Measurements from ENCODE around the gene TSPAN9. TPM values are rescaled to one million over a fixed set of nuclear protein-coding genes. Genes with fewer than 3 reads are reported as not detected.

TSPAN9 gene
- polyA plus RNA-seq, 3 donors = 0.15 to 0.34 (median 0.25) TPM

DNA sequence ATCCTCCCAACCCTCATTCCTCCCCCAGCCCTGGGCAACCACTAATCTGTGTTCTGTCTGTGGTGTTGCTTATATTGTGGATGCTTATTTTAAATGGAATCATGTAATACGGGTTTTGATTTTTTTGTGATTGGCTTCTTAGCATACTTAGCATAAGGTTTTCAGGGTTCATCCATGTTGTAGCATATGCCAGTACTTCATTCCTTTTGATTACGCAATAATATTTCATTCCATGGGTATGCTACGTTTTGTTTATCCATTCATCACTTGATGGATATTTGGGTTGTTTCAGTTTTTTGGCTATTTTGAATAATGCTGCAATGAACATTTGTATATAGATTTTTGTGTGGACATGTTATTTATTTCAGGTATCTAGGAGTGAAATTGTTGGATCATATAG, 82.9 kb downstream of the TSPAN9 start:
- TF ChIP-seq, protein P1, sequence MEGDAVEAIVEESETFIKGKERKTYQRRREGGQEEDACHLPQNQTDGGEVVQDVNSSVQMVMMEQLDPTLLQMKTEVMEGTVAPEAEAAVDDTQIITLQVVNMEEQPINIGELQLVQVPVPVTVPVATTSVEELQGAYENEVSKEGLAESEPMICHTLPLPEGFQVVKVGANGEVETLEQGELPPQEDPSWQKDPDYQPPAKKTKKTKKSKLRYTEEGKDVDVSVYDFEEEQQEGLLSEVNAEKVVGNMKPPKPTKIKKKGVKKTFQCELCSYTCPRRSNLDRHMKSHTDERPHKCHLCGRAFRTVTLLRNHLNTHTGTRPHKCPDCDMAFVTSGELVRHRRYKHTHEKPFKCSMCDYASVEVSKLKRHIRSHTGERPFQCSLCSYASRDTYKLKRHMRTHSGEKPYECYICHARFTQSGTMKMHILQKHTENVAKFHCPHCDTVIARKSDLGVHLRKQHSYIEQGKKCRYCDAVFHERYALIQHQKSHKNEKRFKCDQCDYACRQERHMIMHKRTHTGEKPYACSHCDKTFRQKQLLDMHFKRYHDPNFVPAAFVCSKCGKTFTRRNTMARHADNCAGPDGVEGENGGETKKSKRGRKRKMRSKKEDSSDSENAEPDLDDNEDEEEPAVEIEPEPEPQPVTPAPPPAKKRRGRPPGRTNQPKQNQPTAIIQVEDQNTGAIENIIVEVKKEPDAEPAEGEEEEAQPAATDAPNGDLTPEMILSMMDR (IDR thresholded peaks at IDR 0.05) = no peak
- no peaks in the 10 kb centered on the region for H3K4me1 ChIP-seq (ENCODE audit: control insufficient read depth in 1 of 2, insufficient read depth in 2 of 2, low read length in 2 of 2)
- DNase-seq = no peak
- no peak overlapping the region for H3K4me3 Mint-ChIP-seq
- H3K27ac ChIP-seq (ENCODE audit: low read depth in 1 of 2, low read length in 2 of 2) = no peak overlapping the region
- no peaks in the 10 kb centered on the region for H3K36me3 ChIP-seq (replicated peaks in 1 of 2; ENCODE audit: control insufficient read depth in 1 of 2, insufficient read depth in 2 of 2, low read length in 2 of 2)
- H3K36me3 Mint-ChIP-seq = no peaks in the 10 kb centered on the region
- no peaks in the 10 kb centered on the region for H3K27me3 ChIP-seq (ENCODE audit: control insufficient read depth in 2 of 2, insufficient read depth in 2 of 2, low read length in 2 of 2)
- H3K27ac Mint-ChIP-seq = no peak overlapping the region
- H3K4me2 ChIP-seq (replicated peaks; ENCODE audit: extremely low read depth, low read length, poor library complexity, severe bottlenecking) = no peak overlapping the region
- no peaks in the 10 kb centered on the region for H3K4me1 Mint-ChIP-seq
- no peaks in the 10 kb centered on the region for H4K20me1 ChIP-seq (ENCODE audit: insufficient read depth, low read length)
- intact Hi-C loops (cut with micrococcal nuclease) = no loop called here
- peaks cover 0 to 7% (median 2%) of the 10 kb centered on the region in 7 donors for H3K9me3 Mint-ChIP-seq
- no peak overlapping the region for H2AFZ ChIP-seq (ENCODE audit: insufficient read depth, low read depth, low read length, poor library complexity, severe bottlenecking)
- H3K9me3 ChIP-seq (replicated peaks in 1 of 2; ENCODE audit: control insufficient read depth in 1 of 2, insufficient read depth in 1 of 2, low read length in 2 of 2) = no peaks in the 10 kb centered on the region
- WGBS (ENCODE audit: insufficient coverage) = no CpG with 5 or more reads among the region's 3 CpGs
- H3K4me3 ChIP-seq (replicated peaks in 1 of 3; ENCODE audit: low read depth in 2 of 3, low read length in 3 of 3) = no peak overlapping the region
- no peaks in the 10 kb centered on the region for H3K79me2 ChIP-seq (ENCODE audit: insufficient read depth, low read length)
- H3K9ac ChIP-seq (ENCODE audit: insufficient read depth, low read length, poor library complexity, severe bottlenecking) = no peak overlapping the region
- H3K27me3 Mint-ChIP-seq (ENCODE audit: low read depth in 3 of 3) = peaks cover 3 to 27% (median 16%) of the 10 kb centered on the region in 3 donors

DNA sequence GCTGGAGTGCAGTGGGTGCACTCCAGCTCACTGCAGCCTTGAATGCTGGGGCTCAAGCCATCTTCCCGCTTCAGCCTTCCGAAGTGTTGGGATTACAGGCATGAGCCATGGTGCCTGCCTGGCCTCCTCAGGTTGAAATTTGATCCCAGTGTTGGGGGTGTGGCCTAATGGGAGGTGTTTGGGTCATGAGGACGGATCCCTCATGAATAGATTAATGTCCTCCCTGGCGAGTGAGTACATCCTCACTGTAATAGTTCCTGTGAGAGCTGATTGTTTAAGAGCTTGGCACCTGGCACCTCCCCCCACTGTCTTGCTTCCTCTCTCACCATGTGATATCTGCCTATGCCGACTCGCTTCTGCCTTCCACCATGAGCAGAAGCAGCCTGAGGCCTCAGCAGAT, 84.7 kb downstream of the TSPAN9 start:
- H3K4me2 ChIP-seq (replicated peaks; ENCODE audit: extremely low read depth, low read length, poor library complexity, severe bottlenecking) = no peak overlapping the region
- no peak overlapping the region for H3K27ac ChIP-seq (ENCODE audit: low read depth in 1 of 2, low read length in 2 of 2)
- no peaks in the 10 kb centered on the region for H3K4me1 ChIP-seq (ENCODE audit: control insufficient read depth in 1 of 2, insufficient read depth in 2 of 2, low read length in 2 of 2)
- no peak for DNase-seq
- H3K9me3 ChIP-seq (replicated peaks in 1 of 2; ENCODE audit: control insufficient read depth in 1 of 2, insufficient read depth in 1 of 2, low read length in 2 of 2) = no peaks in the 10 kb centered on the region
- no peak overlapping the region for H3K4me3 ChIP-seq (replicated peaks in 1 of 3; ENCODE audit: low read depth in 2 of 3, low read length in 3 of 3)
- no peaks in the 10 kb centered on the region for H3K79me2 ChIP-seq (ENCODE audit: insufficient read depth, low read length)
- no peak overlapping the region for H3K9ac ChIP-seq (ENCODE audit: insufficient read depth, low read length, poor library complexity, severe bottlenecking)
- no peaks in the 10 kb centered on the region for H3K36me3 ChIP-seq (replicated peaks in 1 of 2; ENCODE audit: control insufficient read depth in 1 of 2, insufficient read depth in 2 of 2, low read length in 2 of 2)
- H2AFZ ChIP-seq (ENCODE audit: insufficient read depth, low read depth, low read length, poor library complexity, severe bottlenecking) = no peak overlapping the region
- H3K27ac Mint-ChIP-seq = no peak overlapping the region
- TF ChIP-seq, protein P1 (IDR thresholded peaks at IDR 0.05) = no peak
- H3K36me3 Mint-ChIP-seq = no peaks in the 10 kb centered on the region
- H3K27me3 ChIP-seq (ENCODE audit: control insufficient read depth in 2 of 2, insufficient read depth in 2 of 2, low read length in 2 of 2) = no peaks in the 10 kb centered on the region
- H3K4me1 Mint-ChIP-seq = no peaks in the 10 kb centered on the region
- WGBS (ENCODE audit: insufficient coverage) = 92% methylated on average over 6 of the region's 6 CpGs
- no peak overlapping the region for H3K4me3 Mint-ChIP-seq
- peaks cover 2 to 23% (median 12%) of the 10 kb centered on the region in 3 donors for H3K27me3 Mint-ChIP-seq (ENCODE audit: low read depth in 3 of 3)
- no peaks in the 10 kb centered on the region for H4K20me1 ChIP-seq (ENCODE audit: insufficient read depth, low read length)
- peaks cover 0 to 7% (median 2%) of the 10 kb centered on the region in 7 donors for H3K9me3 Mint-ChIP-seq
- intact Hi-C loops (cut with micrococcal nuclease) = no loop called here
